MM.1S (cell line): ENCODE data around the gene ASZ1.

ENCODE experiments used
- CTCF ChIP-seq: fragments of 300-600 bp; sonication (generic); IDR thresholded peaks from 2 replicates; pipeline ENCODE4 v1.5.1; 2016; ENCODE audit warnings: antibody characterized with exemption, low read length, mixed read lengths
- EZH2phosphoT487 ChIP-seq: fragments of 300-600 bp; sonication (generic); IDR thresholded peaks from 2 replicates; pipeline ENCODE4 v1.6.1; 2018; ENCODE audit warnings: antibody characterized with exemption, low read length

GRCh38 chr7:117470777-117471176 lies 43.5 kb upstream of the ASZ1 start:
- TF ChIP-seq CTCF (no peak), EZH2phosphoT487 (no peak)
